IPS-NIHi11 (cell line): ENCODE results near the gene PSMC3IP.
A peak's percentile ranks its signal among the peaks of the same experiment; 100 is the strongest.

ENCODE experiments used
- DNase-seq: peaks from one replicate; pipeline ENCODE4 v3.0.0; 2012; ENCODE audit warnings: mixed read lengths, low spot score

The PSMC3IP gene

DNA sequence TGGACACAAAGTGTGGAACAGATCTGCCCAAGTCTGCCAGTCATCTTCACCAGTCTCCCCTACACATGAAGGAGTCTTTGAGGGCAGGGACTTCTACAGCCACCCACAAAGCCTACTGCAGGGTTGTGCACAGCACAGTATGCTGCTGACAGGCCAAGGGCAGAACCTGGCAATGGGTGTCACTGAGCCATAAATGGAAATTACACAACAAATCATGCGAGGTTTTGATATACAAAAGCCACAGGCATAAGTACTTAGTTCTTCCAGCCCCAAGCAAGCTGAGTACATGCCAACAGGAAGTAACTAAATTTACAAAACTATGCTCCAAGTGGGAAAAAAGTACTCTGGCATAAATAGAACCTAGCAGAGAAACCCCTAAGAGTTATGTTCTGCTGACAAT is 7.8 kb upstream of the PSMC3IP start:
- DNase-seq, result no peak

DNA sequence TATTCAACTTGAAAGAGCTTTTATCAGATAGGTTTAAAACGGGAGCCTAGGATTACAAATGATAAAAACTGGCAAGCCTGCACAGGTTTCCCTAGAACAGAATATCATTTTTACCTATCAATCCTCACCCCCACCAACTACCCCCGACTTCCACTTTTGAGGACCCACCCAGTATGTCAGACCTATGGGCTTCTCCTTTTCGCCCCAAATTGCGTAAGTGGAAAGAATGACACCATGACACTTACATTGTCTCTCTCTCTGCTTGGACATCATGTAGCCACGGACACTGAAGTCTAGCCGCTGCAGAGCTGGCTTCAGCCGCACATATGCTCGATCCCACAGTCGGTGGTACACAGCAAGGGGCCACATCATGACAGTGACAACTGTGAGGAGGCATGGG is 7.4 kb upstream of the PSMC3IP start:
- DNase-seq, result no peak

- DNase-seq, result no peak
Observed at GRCh38 chr17:42581744-42582270, 4.3 kb upstream of the PSMC3IP start.

DNA sequence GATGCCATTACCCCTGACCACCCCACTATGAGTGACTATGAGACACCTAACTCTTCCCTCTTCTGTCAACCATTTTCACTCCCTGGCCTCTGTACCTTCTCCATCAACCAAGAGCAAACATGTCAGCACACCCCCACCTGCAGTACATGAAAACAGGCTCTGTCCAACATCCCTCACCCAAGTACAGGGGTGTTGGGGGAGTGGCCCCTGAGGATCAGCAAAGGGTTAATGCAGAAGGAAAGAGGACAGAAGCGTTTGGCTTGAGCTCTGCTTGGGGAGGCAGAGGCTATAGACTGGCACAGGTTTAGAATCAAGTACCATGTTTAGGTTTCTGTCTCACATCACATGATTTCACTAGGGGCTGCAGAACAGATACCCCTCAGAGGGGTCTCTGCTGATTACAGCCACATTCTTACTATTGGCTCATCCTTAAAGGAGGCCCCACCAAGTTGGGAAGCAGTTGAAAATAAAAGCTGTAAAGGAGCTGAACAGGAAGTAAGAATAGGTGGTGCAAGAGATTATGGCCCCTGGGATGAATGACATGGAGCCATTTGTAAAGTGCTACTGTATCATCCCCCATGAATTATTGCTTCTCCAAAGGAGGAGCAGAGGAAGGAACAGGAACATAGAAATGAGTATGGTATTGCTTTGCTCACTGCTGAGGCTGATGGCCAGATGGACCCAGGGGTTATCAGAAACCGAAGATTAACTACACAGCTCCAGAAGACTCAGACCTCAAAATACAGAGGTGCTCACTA is 2.4 kb upstream of the PSMC3IP start:
- no peak for DNase-seq

- peak; percentile 92 for DNase-seq
Observed at GRCh38 chr17:42578282-42578869, 847 bp upstream of the PSMC3IP start.

DNA sequence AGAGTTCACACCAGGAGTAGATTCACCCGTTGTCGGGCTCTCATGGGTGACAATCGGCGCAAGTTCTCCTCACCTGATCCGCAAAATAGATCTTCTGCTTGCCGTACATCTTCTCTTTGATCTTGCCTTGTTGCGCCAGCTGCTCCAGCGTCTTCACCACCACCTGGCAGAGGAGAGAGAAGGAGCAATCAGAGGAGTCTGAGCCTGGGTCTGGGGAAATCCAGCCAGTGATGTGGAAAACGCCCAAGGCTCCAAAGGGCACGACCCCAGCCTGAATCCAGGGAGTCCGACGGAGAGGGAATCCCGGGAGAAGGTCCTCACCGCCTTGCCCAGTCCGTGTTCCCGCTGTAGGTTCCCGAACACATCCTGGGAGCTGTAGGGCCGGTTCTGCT is 393 bp downstream of the PSMC3IP start:
- DNase-seq, result no peak

DNA sequence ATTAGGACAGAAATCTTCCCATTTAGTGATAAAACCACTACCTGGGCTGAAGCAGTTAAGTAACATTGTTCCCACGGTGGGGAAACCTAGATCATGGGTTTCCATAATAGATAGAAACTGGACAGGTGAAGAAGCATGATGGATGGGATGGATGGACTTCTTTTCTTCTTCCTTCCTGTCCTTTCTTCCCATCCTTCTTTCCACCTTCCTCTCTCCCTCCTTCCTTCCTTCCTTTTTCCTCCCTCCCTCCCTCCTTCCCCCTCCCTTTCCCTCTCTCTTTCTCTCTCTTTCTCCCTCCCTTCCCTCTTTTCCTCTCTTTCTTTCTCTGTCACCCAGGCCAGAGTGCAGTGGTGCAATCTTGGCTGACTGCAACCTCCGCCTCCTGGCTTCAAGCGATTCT is 3.1 kb downstream of the PSMC3IP start:
- DNase-seq, result no peak

- no peak for DNase-seq
Observed at GRCh38 chr17:42573095-42573494, 4.4 kb downstream of the PSMC3IP start.

- DNase-seq, result no peak
Observed at GRCh38 chr17:42571435-42572225, 5.9 kb downstream of the PSMC3IP start.

DNA sequence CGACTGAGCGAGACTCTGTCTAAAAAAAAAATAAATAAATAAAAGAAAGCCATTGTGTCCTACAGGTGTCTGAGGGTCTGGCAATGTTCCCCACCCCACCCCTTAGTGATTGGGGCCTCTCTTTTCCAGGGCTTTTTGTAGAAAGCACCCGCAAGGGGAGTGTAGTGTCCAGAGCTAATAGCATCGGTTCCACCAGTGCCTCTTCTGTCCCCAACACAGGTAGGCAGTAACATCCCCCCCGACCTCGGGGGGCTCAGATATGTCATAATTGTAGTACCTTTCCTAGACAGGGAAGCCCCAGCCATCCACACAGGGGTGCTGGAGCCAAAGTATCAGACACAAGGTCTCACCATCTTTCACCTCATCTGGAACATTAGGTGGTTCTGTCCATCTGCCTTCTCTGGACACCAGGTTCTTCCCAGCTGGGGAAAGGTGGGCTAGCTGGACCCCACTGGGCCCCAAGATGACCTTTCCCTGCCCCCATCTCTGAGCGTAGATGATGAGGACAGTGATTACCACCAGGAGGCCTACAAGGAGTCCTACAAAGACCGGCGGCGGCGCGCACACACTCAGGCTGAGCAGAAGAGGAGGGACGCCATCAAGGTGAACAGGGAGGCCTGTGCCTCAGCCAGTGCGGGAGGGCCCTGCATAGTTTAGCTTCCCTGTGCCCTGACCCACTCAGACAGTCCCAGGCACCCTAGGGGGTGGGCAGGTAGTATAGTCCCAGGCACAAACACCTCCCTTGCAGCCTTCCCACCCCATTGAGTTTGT is 9.0 kb downstream of the PSMC3IP start:
- no peak for DNase-seq

- peak; percentile 100 for DNase-seq
Observed at GRCh38 chr17:42566883-42567573, 10.5 kb downstream of the PSMC3IP start, which contains the start of gene MLX. Gene MLX, plus strand, starts transcription at chr17:42567100. Its CDS starts 25 bp downstream, at chr17:42567125.

GRCh38 chr17:42566215-42566882 is 11.2 kb downstream of the PSMC3IP start:
- no peak for DNase-seq

- no peak for DNase-seq
Observed at GRCh38 chr17:42565523-42566214, 11.9 kb downstream of the PSMC3IP start.

- DNase-seq, result no peak
Observed at GRCh38 chr17:42564815-42565522, 12.6 kb downstream of the PSMC3IP start.

DNA sequence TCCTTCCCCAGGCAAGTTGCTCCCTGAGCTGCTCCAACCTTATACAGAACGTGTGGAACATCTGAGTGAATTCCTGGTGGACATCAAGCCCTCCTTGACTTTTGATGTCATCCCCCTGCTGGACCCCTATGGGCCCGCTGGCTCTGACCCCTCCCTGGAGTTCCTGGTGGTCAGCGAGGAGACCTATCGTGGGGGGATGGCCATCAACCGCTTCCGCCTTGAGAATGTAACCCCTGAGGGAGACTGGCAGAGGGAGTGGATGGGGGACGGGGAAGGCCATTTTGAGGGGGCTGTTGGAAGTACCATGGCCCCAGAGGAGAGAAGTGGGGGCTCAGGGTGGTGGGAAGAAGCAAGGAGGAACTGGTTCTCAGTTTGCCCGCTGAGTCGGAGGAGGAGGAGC is 13.6 kb downstream of the PSMC3IP start:
- no peak for DNase-seq

- no peak for DNase-seq
Observed at GRCh38 chr17:42563543-42563942, 14.0 kb downstream of the PSMC3IP start.

- no peak for DNase-seq
Observed at GRCh38 chr17:42563143-42563509, 14.4 kb downstream of the PSMC3IP start.

DNA sequence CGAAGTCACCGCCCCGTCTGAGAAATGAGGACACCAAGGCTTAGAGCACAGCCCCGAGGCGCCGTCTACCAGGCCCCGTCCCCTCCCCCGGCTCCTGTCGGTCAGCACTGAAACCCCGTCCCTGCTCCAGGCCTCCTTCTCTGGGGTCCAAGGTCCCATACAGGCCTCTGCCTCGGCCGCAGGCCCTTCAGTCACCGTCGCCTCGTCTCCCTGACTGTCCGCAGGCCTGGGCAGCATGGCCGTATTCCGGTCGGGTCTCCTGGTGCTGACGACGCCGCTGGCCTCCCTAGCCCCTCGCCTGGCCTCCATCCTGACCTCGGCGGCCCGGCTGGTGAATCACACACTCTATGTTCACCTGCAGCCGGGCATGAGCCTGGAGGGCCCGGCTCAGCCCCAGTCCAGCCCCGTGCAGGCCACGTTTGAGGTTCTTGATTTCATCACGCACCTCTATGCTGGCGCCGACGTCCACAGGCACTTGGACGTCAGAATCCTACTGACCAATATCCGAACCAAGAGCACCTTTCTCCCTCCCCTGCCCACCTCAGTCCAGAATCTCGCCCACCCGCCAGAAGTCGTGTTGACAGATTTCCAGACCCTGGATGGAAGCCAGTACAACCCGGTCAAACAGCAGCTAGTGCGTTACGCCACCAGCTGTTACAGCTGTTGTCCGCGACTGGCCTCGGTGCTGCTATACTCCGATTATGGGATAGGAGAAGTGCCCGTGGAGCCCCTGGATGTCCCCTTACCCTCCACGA is 15.0 kb downstream of the PSMC3IP start:
- DNase-seq, result no peak

- DNase-seq, result peak; percentile 97
Observed at GRCh38 chr17:42561897-42562387, 15.6 kb downstream of the PSMC3IP start, which contains the start of gene COASY. Gene COASY, plus strand, starts transcription at chr17:42562148. Its CDS starts 475 bp downstream, at chr17:42562623.
